Measurements from ENCODE around the gene KSR1. TPM values are rescaled to one million over a fixed set of nuclear protein-coding genes. Genes with fewer than 3 reads are reported as not detected.

KSR1 gene
- total and polyA plus RNA-seq, 2 experiments from 2014 or later: 7.8 to 53.2 TPM

DNA sequence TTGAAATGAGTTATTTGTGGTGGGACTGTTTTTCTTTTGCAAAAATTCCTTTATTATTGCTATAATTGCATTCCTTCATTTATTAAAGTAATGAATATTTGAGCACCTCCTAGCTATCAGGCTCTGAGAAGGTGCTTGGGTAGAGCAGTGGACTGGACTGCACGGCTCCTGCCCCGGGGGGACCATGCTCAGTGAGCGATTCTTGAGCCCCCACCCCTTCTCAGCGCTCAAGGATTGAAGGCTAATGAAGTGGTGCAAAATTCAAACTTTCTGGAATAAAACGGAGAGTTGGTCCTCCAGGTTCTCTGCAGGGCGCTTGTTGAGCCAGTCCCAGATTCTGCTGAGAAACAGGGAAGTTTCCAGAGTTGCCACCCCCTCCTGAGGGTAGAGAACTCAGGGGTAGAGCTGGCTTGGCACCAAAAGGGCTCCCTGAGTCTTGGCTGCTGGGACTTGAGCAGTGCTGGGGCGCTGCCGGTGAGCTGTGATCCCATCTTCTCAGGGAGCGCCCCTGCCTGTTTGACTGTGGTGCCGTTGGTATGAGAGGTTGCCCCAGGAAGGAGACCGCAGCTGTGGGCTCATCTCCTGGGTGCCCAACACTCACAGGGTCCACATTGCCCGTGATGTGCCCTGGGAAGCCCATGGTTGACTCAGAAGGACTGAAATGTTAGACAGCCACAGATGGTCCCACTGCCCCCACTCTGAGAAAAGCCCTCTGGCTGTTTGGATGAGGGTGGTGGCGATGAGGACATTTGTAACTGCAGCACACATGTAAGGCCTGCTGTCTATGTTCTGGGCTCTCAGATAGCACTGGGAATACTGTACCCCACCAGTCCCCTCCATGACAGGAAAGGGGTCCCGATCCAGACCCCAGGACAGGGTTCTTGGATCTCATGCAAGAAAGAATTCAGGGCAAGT, 20.0 kb downstream of the KSR1 start:
- H3K9me2 ChIP-seq (ENCODE audit: insufficient read depth): no peaks in the 10 kb centered on the region
- Mint-ChIP-seq H3K36me3 (ENCODE audit: low read depth) (no peaks in the 10 kb centered on the region; the same call in 2 of the 3 replicates), H3K27me3 (ENCODE audit: insufficient read depth, low read depth, poor library complexity) (peaks cover 10% of the 10 kb centered on the region), H3K27ac (peak overlapping the region; percentile 77; the same call in 1 of the 2 replicates), H3K4me3 (no peak overlapping the region; the same call in 2 of the 3 replicates), H3K4me1 (peaks cover 77% of the 10 kb centered on the region), H3K9me3 (no peaks in the 10 kb centered on the region)
- H3K4me2 ChIP-seq: peak overlapping the region; percentile 65
- H2AFZ ChIP-seq: no peak overlapping the region
- TF ChIP-seq POLR2AphosphoS5 (IDR thresholded peaks at IDR 0.05; ENCODE audit: low read depth) (no peak), STAT1 (IDR thresholded peaks at IDR 0.05; ENCODE audit: unreplicated experiment) (no peak), JUNB (IDR thresholded peaks at IDR 0.05; ENCODE audit: unreplicated experiment) (no peak), ZNF331 (CRISPR knock-in tag; IDR thresholded peaks at IDR 0.05; ENCODE audit: low read depth) (no peak), EZH2phosphoT487 (IDR thresholded peaks at IDR 0.05; ENCODE audit: unreplicated experiment) (no peak), NANOG (IDR thresholded peaks at IDR 0.05; ENCODE audit: borderline replicate concordance) (no peak), ZNF114 (CRISPR knock-in tag; IDR thresholded peaks at IDR 0.05) (no peak), CREB1 (CRISPR knock-in tag; IDR thresholded peaks at IDR 0.05; ENCODE audit: low read depth) (no peak), EZH2 (IDR thresholded peaks at IDR 0.05; ENCODE audit: low read depth, unreplicated experiment) (no peak)
- TF ChIP-seq, protein P1, sequence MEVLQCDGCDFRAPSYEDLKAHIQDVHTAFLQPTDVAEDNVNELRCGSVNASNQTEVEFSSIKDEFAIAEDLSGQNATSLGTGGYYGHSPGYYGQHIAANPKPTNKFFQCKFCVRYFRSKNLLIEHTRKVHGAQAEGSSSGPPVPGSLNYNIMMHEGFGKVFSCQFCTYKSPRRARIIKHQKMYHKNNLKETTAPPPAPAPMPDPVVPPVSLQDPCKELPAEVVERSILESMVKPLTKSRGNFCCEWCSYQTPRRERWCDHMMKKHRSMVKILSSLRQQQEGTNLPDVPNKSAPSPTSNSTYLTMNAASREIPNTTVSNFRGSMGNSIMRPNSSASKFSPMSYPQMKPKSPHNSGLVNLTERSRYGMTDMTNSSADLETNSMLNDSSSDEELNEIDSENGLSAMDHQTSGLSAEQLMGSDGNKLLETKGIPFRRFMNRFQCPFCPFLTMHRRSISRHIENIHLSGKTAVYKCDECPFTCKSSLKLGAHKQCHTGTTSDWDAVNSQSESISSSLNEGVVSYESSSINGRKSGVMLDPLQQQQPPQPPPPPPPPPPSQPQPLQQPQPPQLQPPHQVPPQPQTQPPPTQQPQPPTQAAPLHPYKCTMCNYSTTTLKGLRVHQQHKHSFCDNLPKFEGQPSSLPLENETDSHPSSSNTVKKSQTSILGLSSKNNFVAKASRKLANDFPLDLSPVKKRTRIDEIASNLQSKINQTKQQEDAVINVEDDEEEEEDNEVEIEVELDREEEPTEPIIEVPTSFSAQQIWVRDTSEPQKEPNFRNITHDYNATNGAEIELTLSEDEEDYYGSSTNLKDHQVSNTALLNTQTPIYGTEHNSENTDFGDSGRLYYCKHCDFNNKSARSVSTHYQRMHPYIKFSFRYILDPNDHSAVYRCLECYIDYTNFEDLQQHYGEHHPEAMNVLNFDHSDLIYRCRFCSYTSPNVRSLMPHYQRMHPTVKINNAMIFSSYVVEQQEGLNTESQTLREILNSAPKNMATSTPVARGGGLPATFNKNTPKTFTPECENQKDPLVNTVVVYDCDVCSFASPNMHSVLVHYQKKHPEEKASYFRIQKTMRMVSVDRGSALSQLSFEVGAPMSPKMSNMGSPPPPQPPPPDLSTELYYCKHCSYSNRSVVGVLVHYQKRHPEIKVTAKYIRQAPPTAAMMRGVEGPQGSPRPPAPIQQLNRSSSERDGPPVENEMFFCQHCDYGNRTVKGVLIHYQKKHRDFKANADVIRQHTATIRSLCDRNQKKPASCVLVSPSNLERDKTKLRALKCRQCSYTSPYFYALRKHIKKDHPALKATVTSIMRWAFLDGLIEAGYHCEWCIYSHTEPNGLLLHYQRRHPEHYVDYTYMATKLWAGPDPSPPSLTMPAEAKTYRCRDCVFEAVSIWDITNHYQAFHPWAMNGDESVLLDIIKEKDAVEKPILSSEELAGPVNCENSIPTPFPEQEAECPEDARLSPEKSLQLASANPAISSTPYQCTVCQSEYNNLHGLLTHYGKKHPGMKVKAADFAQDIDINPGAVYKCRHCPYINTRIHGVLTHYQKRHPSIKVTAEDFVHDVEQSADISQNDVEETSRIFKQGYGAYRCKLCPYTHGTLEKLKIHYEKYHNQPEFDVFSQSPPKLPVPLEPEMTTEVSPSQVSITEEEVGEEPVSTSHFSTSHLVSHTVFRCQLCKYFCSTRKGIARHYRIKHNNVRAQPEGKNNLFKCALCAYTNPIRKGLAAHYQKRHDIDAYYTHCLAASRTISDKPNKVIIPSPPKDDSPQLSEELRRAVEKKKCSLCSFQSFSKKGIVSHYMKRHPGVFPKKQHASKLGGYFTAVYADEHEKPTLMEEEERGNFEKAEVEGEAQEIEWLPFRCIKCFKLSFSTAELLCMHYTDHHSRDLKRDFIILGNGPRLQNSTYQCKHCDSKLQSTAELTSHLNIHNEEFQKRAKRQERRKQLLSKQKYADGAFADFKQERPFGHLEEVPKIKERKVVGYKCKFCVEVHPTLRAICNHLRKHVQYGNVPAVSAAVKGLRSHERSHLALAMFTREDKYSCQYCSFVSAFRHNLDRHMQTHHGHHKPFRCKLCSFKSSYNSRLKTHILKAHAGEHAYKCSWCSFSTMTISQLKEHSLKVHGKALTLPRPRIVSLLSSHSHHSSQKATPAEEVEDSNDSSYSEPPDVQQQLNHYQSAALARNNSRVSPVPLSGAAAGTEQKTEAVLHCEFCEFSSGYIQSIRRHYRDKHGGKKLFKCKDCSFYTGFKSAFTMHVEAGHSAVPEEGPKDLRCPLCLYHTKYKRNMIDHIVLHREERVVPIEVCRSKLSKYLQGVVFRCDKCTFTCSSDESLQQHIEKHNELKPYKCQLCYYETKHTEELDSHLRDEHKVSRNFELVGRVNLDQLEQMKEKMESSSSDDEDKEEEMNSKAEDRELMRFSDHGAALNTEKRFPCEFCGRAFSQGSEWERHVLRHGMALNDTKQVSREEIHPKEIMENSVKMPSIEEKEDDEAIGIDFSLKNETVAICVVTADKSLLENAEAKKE (CRISPR knock-in tag; IDR thresholded peaks at IDR 0.05): no peak
- TF ChIP-seq, protein P2, sequence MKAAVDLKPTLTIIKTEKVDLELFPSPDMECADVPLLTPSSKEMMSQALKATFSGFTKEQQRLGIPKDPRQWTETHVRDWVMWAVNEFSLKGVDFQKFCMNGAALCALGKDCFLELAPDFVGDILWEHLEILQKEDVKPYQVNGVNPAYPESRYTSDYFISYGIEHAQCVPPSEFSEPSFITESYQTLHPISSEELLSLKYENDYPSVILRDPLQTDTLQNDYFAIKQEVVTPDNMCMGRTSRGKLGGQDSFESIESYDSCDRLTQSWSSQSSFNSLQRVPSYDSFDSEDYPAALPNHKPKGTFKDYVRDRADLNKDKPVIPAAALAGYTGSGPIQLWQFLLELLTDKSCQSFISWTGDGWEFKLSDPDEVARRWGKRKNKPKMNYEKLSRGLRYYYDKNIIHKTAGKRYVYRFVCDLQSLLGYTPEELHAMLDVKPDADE (IDR thresholded peaks at IDR 0.05): no peak
- TF ChIP-seq, protein P3, sequence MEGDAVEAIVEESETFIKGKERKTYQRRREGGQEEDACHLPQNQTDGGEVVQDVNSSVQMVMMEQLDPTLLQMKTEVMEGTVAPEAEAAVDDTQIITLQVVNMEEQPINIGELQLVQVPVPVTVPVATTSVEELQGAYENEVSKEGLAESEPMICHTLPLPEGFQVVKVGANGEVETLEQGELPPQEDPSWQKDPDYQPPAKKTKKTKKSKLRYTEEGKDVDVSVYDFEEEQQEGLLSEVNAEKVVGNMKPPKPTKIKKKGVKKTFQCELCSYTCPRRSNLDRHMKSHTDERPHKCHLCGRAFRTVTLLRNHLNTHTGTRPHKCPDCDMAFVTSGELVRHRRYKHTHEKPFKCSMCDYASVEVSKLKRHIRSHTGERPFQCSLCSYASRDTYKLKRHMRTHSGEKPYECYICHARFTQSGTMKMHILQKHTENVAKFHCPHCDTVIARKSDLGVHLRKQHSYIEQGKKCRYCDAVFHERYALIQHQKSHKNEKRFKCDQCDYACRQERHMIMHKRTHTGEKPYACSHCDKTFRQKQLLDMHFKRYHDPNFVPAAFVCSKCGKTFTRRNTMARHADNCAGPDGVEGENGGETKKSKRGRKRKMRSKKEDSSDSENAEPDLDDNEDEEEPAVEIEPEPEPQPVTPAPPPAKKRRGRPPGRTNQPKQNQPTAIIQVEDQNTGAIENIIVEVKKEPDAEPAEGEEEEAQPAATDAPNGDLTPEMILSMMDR (conservative IDR thresholded peaks at IDR 0.05; ENCODE audit: low read depth in 2 of 2): no peak
- TF ChIP-seq, protein P4, sequence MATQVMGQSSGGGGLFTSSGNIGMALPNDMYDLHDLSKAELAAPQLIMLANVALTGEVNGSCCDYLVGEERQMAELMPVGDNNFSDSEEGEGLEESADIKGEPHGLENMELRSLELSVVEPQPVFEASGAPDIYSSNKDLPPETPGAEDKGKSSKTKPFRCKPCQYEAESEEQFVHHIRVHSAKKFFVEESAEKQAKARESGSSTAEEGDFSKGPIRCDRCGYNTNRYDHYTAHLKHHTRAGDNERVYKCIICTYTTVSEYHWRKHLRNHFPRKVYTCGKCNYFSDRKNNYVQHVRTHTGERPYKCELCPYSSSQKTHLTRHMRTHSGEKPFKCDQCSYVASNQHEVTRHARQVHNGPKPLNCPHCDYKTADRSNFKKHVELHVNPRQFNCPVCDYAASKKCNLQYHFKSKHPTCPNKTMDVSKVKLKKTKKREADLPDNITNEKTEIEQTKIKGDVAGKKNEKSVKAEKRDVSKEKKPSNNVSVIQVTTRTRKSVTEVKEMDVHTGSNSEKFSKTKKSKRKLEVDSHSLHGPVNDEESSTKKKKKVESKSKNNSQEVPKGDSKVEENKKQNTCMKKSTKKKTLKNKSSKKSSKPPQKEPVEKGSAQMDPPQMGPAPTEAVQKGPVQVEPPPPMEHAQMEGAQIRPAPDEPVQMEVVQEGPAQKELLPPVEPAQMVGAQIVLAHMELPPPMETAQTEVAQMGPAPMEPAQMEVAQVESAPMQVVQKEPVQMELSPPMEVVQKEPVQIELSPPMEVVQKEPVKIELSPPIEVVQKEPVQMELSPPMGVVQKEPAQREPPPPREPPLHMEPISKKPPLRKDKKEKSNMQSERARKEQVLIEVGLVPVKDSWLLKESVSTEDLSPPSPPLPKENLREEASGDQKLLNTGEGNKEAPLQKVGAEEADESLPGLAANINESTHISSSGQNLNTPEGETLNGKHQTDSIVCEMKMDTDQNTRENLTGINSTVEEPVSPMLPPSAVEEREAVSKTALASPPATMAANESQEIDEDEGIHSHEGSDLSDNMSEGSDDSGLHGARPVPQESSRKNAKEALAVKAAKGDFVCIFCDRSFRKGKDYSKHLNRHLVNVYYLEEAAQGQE (IDR thresholded peaks at IDR 0.05; ENCODE audit: unreplicated experiment): no peak
- no peaks in the 10 kb centered on the region for H3K27me3 ChIP-seq (ENCODE audit: insufficient read depth)
- H3K4me1 ChIP-seq (ENCODE audit: insufficient read depth): peaks cover 78% of the 10 kb centered on the region
- no peaks in the 10 kb centered on the region; the same call in none of the 2 replicates for H4K20me1 ChIP-seq (replicated peaks; ENCODE audit: insufficient read depth)
- no peaks in the 10 kb centered on the region for H3K36me3 ChIP-seq (ENCODE audit: insufficient read depth)
- peak; percentile 21 for ATAC-seq
- no peak for DNase-seq (ENCODE audit: low spot score)
- H3F3A ChIP-seq (replicated peaks; ENCODE audit: low read depth): 0 out of 2 replicates have a peak, but pooled peaks cover 5% of the 10 kb centered on the region
- H3K27ac ChIP-seq (ENCODE audit: low read depth): 0 out of 2 replicates have a peak overlapping the region, but pooled peaks have one; percentile 66
- H3K79me2 ChIP-seq (replicated peaks; ENCODE audit: insufficient read depth): peaks cover 98% of the 10 kb centered on the region
- no peak overlapping the region for H3K4me3 ChIP-seq
